OCI-LY1 (cell line): Measurements from ENCODE around the gene THBS4.

ENCODE experiments used
- H2AFZ ChIP-seq: fragments of 200-600 bp; sonication (generic), shearing (Covaris generic); 2 replicates; pipeline ENCODE4 v1.6.0; 2014; ENCODE audit warnings: antibody characterized with exemption, mild to moderate bottlenecking, low read length
- H3F3A ChIP-seq: fragments of 200-600 bp; sonication (generic), shearing (Covaris generic); 2 replicates; pipeline ENCODE4 v1.6.0; 2014; ENCODE audit warnings: mild to moderate bottlenecking, antibody characterized with exemption, low read length, moderate library complexity; ENCODE audit not compliant: insufficient read depth
- H3K27ac ChIP-seq: fragments of 200-600 bp; sonication (generic); 2 replicates; pipeline ENCODE4 v1.5.1; 2014; ENCODE audit warnings: low read length, mixed run types, mild to moderate bottlenecking, low read depth; ENCODE audit not compliant: poor library complexity, severe bottlenecking
- H3K27me3 ChIP-seq: fragments of 200-600 bp; sonication (generic); 2 replicates; pipeline ENCODE4 v1.6.0; 2014; ENCODE audit warnings: antibody characterized with exemption, mild to moderate bottlenecking, low read length, moderate library complexity; ENCODE audit not compliant: insufficient read depth
- H3K36me3 ChIP-seq: fragments of 200-600 bp; sonication (generic); 2 replicates; pipeline ENCODE4 v1.6.1; 2014; ENCODE audit warnings: mild to moderate bottlenecking, antibody characterized with exemption, low read length, moderate library complexity, mixed read lengths; ENCODE audit not compliant: insufficient read depth
- H3K4me1 ChIP-seq: fragments of 200-600 bp; sonication (generic); 2 replicates; pipeline ENCODE4 v1.5.1; 2014; ENCODE audit warnings: mild to moderate bottlenecking, low read length, moderate library complexity; ENCODE audit not compliant: insufficient read depth, severe bottlenecking
- H3K4me2 ChIP-seq: fragments of 200-600 bp; sonication (generic), shearing (Covaris generic); 2 replicates; pipeline ENCODE4 v1.6.1; 2014; ENCODE audit warnings: low read length
- H3K4me3 ChIP-seq: fragments of 200-600 bp; sonication (generic); 2 replicates; pipeline ENCODE4 v1.5.1; 2014; ENCODE audit warnings: low read length, low read depth, mild to moderate bottlenecking, mixed read lengths; ENCODE audit not compliant: poor library complexity, severe bottlenecking
- H3K79me2 ChIP-seq: fragments of 200-600 bp; shearing (Covaris generic); 2 replicates; pipeline ENCODE4 v1.6.1; 2016; ENCODE audit warnings: mixed run types, low read length, mixed read lengths; ENCODE audit not compliant: insufficient read depth
- H3K9ac ChIP-seq: fragments of 200-600 bp; sonication (generic), shearing (Covaris generic); 2 replicates; pipeline ENCODE4 v1.6.1; 2014; ENCODE audit warnings: mild to moderate bottlenecking, low read length, mixed read lengths
- H3K9me2 ChIP-seq: fragments of 200-600 bp; sonication (generic), shearing (Covaris generic); 2 replicates; pipeline ENCODE4 v1.6.1; 2014; ENCODE audit warnings: low read depth, mild to moderate bottlenecking, low read length, mixed read lengths
- H3K9me3 ChIP-seq: fragments of 200-600 bp; shearing (Covaris generic); 2 replicates; pipeline ENCODE4 v1.6.1; 2014; ENCODE audit warnings: low read length, mixed read lengths
- H4K20me1 ChIP-seq: fragments of 200-600 bp; sonication (generic), shearing (Covaris generic); 2 replicates; pipeline ENCODE4 v1.6.0; 2016; ENCODE audit warnings: mild to moderate bottlenecking, low read length; ENCODE audit not compliant: insufficient read depth
- CTCF ChIP-seq: fragments of 200-600 bp; sonication (generic), shearing (Covaris generic); IDR thresholded peaks from 2 replicates; pipeline ENCODE4 v1.5.1; 2017; ENCODE audit warnings: mild to moderate bottlenecking, antibody characterized with exemption, low read length, moderate library complexity, mixed read lengths
- EZH2 ChIP-seq: fragments of 200-600 bp; sonication (generic), shearing (Covaris generic); IDR thresholded peaks from 2 replicates; pipeline ENCODE4 v1.8.0; 2017; ENCODE audit warnings: borderline replicate concordance, mixed run types, mild to moderate bottlenecking, antibody characterized with exemption, low read length, moderate library complexity, mixed read lengths

Gene THBS4

GRCh38 chr5:80092486-80093107, 57.4 kb downstream of the THBS4 start:
- Histone ChIP-seq H3K79me2 (no peaks in the 10 kb centered on the region), H3K4me1 (peaks cover 13% of the 10 kb centered on the region), H4K20me1 (no peaks in the 10 kb centered on the region), H3F3A (no peaks in the 10 kb centered on the region), H3K4me2 (no peak overlapping the region), H3K27me3 (no peaks in the 10 kb centered on the region), H3K36me3 (no peaks in the 10 kb centered on the region), H3K4me3 (no peak overlapping the region), H3K27ac (no peak overlapping the region), H3K9ac (no peak overlapping the region), H3K9me3 (no peaks in the 10 kb centered on the region), H3K9me2 (no peaks in the 10 kb centered on the region), H2AFZ (no peak overlapping the region)
- TF ChIP-seq CTCF, result no peak
- no peak for TF ChIP-seq EZH2

GRCh38 chr5:80093796-80094195, 58.6 kb downstream of the THBS4 start:
- Histone ChIP-seq H3K4me1 (peaks cover 14% of the 10 kb centered on the region), H2AFZ (no peak overlapping the region), H3K27me3 (no peaks in the 10 kb centered on the region), H3K79me2 (no peaks in the 10 kb centered on the region), H3K4me2 (no peak overlapping the region), H3K4me3 (no peak overlapping the region), H3F3A (no peaks in the 10 kb centered on the region), H3K27ac (no peak overlapping the region), H4K20me1 (no peaks in the 10 kb centered on the region), H3K9me3 (no peaks in the 10 kb centered on the region), H3K36me3 (no peaks in the 10 kb centered on the region), H3K9ac (no peak overlapping the region), H3K9me2 (no peaks in the 10 kb centered on the region)
- TF ChIP-seq EZH2 (no peak), CTCF (no peak)

- Histone ChIP-seq H3K4me1 (peaks cover 14% of the 10 kb centered on the region), H3F3A (no peaks in the 10 kb centered on the region), H3K27me3 (no peaks in the 10 kb centered on the region), H3K4me2 (no peak overlapping the region), H3K9me3 (no peaks in the 10 kb centered on the region), H3K27ac (no peak overlapping the region), H2AFZ (no peak overlapping the region), H3K36me3 (no peaks in the 10 kb centered on the region), H3K9ac (no peak overlapping the region), H3K9me2 (no peaks in the 10 kb centered on the region), H3K4me3 (no peak overlapping the region), H3K79me2 (no peaks in the 10 kb centered on the region), H4K20me1 (no peaks in the 10 kb centered on the region)
- TF ChIP-seq CTCF, result no peak
- no peak for TF ChIP-seq EZH2
Observed at GRCh38 chr5:80094236-80094738, 59.1 kb downstream of the THBS4 start.
